ENCODE data around the gene BEAN1. TPM values are rescaled to one million over a fixed set of nuclear protein-coding genes. Genes with fewer than 3 reads are reported as not detected.

Gene BEAN1
- total and polyA plus RNA-seq, 5 donors from 2014 or later, result 0.07 to 0.17 TPM; not detected in 3

DNA sequence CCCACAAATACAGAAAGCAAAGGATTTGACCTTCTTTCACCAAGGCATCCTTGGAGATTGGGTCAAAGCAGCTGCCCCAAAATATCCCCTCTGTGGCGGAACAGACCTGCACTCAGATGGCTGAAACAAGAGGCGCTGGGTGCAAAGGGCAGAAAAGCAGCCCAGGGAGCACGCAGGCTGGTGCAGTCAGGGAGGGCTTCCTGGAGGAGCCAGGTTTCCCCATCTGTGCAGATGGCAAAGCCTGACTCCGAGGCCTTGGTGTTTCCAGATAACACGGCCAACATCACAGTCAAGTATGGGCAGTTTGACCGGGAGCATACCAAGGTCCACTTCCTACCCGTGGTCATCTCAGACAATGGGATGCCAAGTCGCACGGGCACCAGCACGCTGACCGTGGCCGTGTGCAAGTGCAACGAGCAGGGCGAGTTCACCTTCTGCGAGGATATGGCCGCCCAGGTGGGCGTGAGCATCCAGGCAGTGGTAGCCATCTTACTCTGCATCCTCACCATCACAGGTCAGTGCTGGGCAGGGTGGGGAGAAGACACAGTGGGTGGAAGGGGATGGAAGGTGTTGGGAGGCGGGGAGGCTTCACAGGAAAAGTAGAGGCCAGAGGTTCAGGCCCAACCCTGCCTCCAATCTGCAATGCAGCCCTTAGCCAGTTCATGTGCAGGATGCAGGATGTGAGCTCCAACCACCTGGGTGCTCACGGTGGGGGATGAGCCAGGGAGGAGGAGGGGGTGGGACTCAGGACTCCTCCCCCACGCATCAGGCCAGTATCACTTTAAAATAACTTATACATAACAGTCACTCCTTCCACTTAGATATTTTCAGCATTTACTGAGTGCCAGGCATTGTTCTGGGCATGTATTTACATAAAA, 26.4 kb upstream of the BEAN1 start:
- H3K27ac ChIP-seq (ENCODE audit: insufficient read depth, low read length, poor library complexity, severe bottlenecking), result no peak overlapping the region
- no peaks in the 10 kb centered on the region for H3K4me1 Mint-ChIP-seq
- peaks cover 35% of the 10 kb centered on the region for H3K27me3 Mint-ChIP-seq
- no peak overlapping the region for H3K4me3 ChIP-seq (ENCODE audit: low read depth, low read length)
- H3K36me3 Mint-ChIP-seq, result no peaks in the 10 kb centered on the region
- H3K36me3 ChIP-seq (ENCODE audit: control insufficient read depth, insufficient read depth, low read length), result no peaks in the 10 kb centered on the region
- H3K4me3 Mint-ChIP-seq, result peak overlapping the region in 1 of 4 donors; percentile 38
- H3K4me1 ChIP-seq (ENCODE audit: control insufficient read depth, insufficient read depth, low read length, poor library complexity, severe bottlenecking), result no peaks in the 10 kb centered on the region
- no peaks in the 10 kb centered on the region for H3K9me3 Mint-ChIP-seq
- DNase-seq, result peak in 1 of 3 donors; percentile 22
- H3K27me3 ChIP-seq (ENCODE audit: control insufficient read depth, insufficient read depth, low read length), result no peaks in the 10 kb centered on the region
- no peak overlapping the region for H3K27ac Mint-ChIP-seq
- peaks cover 3 to 4% of the 10 kb centered on the region in 2 experiments for H3K9me3 ChIP-seq (ENCODE audit: control insufficient read depth in 2 of 2, low read length in 2 of 2)
- ATAC-seq (ENCODE audit: low read depth in 2 of 2), result no peak

DNA sequence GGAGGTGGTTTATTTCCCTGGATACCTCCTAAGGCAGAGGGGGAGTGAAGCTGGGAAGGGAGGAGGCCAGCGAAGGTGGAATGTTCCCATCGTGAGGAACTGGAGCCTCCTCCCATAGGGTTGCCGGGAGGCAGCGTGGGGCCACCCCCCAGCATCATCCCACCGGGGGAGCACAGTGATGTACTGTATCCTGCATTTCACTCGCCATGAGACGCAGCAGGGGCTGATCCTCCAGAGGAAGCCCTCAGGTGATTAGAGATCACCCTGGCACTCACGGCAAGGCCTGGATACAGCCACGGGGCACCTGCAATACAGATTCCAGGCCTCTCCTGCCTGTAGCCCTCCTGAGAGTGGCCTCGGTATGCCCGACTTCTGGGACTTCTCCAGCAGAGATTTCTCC, 25.5 kb upstream of the BEAN1 start:
- Mint-ChIP-seq H3K36me3 (no peaks in the 10 kb centered on the region), H3K27me3 (peaks cover 42% of the 10 kb centered on the region), H3K4me3 (peak overlapping the region in 1 of 4 donors; percentile 21), H3K9me3 (no peaks in the 10 kb centered on the region), H3K4me1 (peaks cover 0 to 4% (median 1%) of the 10 kb centered on the region in 4 donors), H3K27ac (no peak overlapping the region)
- Histone ChIP-seq H3K4me1 (ENCODE audit: control insufficient read depth, insufficient read depth, low read length, poor library complexity, severe bottlenecking) (peaks cover under 1% of the 10 kb centered on the region), H3K36me3 (ENCODE audit: control insufficient read depth, insufficient read depth, low read length) (no peaks in the 10 kb centered on the region), H3K27ac (ENCODE audit: insufficient read depth, low read length, poor library complexity, severe bottlenecking) (no peak overlapping the region), H3K9me3 (ENCODE audit: control insufficient read depth in 2 of 2, low read length in 2 of 2) (peaks cover 3 to 4% of the 10 kb centered on the region in 2 experiments), H3K27me3 (ENCODE audit: control insufficient read depth, insufficient read depth, low read length) (no peaks in the 10 kb centered on the region), H3K4me3 (ENCODE audit: low read depth, low read length) (no peak overlapping the region)
- ATAC-seq (ENCODE audit: low read depth in 2 of 2) (no peak), DNase-seq (no peak)

DNA sequence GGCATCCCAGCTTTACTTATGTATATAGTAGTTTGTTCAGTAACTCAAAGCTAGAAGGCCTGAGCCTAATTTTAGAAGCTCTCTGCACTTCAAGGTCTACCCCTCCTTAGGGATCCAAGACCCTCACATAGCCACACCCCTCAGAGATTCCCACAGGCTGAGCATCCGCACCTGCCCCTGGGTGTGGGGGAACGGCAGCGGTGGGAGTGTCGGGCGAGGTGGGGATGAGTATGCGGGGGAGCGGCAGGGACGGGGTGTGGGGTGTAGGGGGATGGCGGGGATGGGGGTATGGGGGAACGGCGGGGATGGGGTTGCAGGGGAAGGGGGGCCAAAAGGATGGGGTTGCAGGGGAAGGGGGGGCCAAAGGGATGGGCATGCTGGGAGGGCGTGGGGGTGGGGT, 24.9 kb upstream of the BEAN1 start:
- Histone ChIP-seq H3K9me3 (ENCODE audit: control insufficient read depth in 2 of 2, low read length in 2 of 2) (peaks cover 3 to 4% of the 10 kb centered on the region in 2 experiments), H3K4me1 (ENCODE audit: control insufficient read depth, insufficient read depth, low read length, poor library complexity, severe bottlenecking) (peaks cover 6% of the 10 kb centered on the region), H3K27ac (ENCODE audit: insufficient read depth, low read length, poor library complexity, severe bottlenecking) (no peak overlapping the region), H3K36me3 (ENCODE audit: control insufficient read depth, insufficient read depth, low read length) (no peaks in the 10 kb centered on the region), H3K27me3 (ENCODE audit: control insufficient read depth, insufficient read depth, low read length) (no peaks in the 10 kb centered on the region), H3K4me3 (ENCODE audit: low read depth, low read length) (no peak overlapping the region)
- DNase-seq (no peak), ATAC-seq (ENCODE audit: low read depth in 2 of 2) (no peak)
- no peak overlapping the region for H3K4me3 Mint-ChIP-seq
- no peaks in the 10 kb centered on the region for H3K36me3 Mint-ChIP-seq
- H3K9me3 Mint-ChIP-seq, result no peaks in the 10 kb centered on the region
- H3K4me1 Mint-ChIP-seq, result peaks cover 0 to 9% (median 6%) of the 10 kb centered on the region in 4 donors
- H3K27me3 Mint-ChIP-seq, result peaks cover 42% of the 10 kb centered on the region
- no peak overlapping the region for H3K27ac Mint-ChIP-seq

DNA sequence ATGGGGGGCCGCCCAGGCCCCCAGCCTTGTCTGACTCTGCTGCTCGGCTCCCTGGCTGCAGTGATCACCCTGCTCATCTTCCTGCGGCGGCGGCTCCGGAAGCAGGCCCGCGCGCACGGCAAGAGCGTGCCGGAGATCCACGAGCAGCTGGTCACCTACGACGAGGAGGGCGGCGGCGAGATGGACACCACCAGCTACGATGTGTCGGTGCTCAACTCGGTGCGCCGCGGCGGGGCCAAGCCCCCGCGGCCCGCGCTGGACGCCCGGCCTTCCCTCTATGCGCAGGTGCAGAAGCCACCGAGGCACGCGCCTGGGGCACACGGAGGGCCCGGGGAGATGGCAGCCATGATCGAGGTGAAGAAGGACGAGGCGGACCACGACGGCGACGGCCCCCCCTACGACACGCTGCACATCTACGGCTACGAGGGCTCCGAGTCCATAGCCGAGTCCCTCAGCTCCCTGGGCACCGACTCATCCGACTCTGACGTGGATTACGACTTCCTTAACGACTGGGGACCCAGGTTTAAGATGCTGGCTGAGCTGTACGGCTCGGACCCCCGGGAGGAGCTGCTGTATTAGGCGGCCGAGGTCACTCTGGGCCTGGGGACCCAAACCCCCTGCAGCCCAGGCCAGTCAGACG, 24.4 kb upstream of the BEAN1 start:
- Mint-ChIP-seq H3K27me3 (peaks cover 41% of the 10 kb centered on the region), H3K9me3 (no peaks in the 10 kb centered on the region), H3K36me3 (no peaks in the 10 kb centered on the region), H3K4me3 (no peak overlapping the region), H3K27ac (no peak overlapping the region), H3K4me1 (peaks cover 0 to 13% (median 7%) of the 10 kb centered on the region in 4 donors)
- no peak overlapping the region for H3K4me3 ChIP-seq (ENCODE audit: low read depth, low read length)
- ATAC-seq (ENCODE audit: low read depth in 2 of 2) (no peak), DNase-seq (no peak)
- H3K27ac ChIP-seq (ENCODE audit: insufficient read depth, low read length, poor library complexity, severe bottlenecking), result no peak overlapping the region
- peaks cover 3 to 4% of the 10 kb centered on the region in 2 experiments for H3K9me3 ChIP-seq (ENCODE audit: control insufficient read depth in 2 of 2, low read length in 2 of 2)
- no peaks in the 10 kb centered on the region for H3K27me3 ChIP-seq (ENCODE audit: control insufficient read depth, insufficient read depth, low read length)
- H3K4me1 ChIP-seq (ENCODE audit: control insufficient read depth, insufficient read depth, low read length, poor library complexity, severe bottlenecking), result peaks cover 8% of the 10 kb centered on the region
- H3K36me3 ChIP-seq (ENCODE audit: control insufficient read depth, insufficient read depth, low read length), result no peaks in the 10 kb centered on the region

DNA sequence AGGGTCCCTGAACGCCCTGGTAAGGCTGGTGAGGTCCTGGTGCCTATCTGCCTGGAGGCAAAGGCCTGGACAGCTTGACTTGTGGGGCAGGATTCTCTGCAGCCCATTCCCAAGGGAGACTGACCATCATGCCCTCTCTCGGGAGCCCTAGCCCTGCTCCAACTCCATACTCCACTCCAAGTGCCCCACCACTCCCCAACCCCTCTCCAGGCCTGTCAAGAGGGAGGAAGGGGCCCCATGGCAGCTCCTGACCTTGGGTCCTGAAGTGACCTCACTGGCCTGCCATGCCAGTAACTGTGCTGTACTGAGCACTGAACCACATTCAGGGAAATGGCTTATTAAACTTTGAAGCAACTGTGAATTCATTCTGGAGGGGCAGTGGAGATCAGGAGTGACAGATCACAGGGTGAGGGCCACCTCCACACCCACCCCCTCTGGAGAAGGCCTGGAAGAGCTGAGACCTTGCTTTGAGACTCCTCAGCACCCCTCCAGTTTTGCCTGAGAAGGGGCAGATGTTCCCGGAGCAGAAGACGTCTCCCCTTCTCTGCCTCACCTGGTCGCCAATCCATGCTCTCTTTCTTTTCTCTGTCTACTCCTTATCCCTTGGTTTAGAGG, 23.5 kb upstream of the BEAN1 start:
- Mint-ChIP-seq H3K27me3 (peaks cover 35% of the 10 kb centered on the region), H3K4me1 (peaks cover 6 to 22% (median 15%) of the 10 kb centered on the region in 4 donors), H3K27ac (no peak overlapping the region), H3K4me3 (no peak overlapping the region), H3K9me3 (no peaks in the 10 kb centered on the region), H3K36me3 (no peaks in the 10 kb centered on the region)
- Histone ChIP-seq H3K4me1 (ENCODE audit: control insufficient read depth, insufficient read depth, low read length, poor library complexity, severe bottlenecking) (peaks cover 17% of the 10 kb centered on the region), H3K4me3 (ENCODE audit: low read depth, low read length) (no peak overlapping the region), H3K27ac (ENCODE audit: insufficient read depth, low read length, poor library complexity, severe bottlenecking) (no peak overlapping the region), H3K36me3 (ENCODE audit: control insufficient read depth, insufficient read depth, low read length) (no peaks in the 10 kb centered on the region), H3K27me3 (ENCODE audit: control insufficient read depth, insufficient read depth, low read length) (no peaks in the 10 kb centered on the region), H3K9me3 (ENCODE audit: control insufficient read depth in 2 of 2, low read length in 2 of 2) (peaks cover 3 to 4% of the 10 kb centered on the region in 2 experiments)
- ATAC-seq (ENCODE audit: low read depth in 2 of 2) (no peak), DNase-seq (no peak)

DNA sequence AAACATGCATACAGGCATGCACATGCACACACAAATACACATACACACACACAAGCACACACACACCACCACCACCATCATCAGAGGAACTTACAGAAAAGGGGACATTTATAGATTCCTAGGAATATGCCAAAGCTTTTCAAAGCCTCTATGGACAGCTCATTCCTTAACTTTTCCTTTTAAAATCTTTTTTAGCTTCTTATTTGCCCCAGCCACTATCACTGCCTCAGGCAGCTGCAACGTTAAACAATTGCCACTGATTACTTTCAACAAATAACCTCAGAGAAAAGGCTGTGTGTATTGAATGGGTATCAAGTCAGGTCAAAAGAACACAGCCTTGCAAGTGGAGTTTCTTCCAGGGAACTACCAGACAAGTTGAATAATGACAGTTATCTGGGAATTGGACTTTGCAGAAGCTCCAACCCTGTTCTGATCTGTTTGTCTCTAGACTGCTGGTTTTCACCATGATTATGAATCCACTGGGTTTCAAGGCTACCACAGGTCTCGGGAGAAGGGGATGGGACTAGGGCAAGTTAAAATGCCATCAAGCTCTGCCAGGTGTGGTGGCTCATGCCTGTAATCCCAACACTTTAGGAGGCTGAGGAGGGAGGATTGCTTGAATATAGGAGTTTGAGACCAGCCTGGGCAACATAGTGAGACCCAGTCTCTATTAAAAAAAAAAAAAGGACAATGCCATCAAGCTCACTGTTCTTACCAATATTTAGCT, 21.9 kb upstream of the BEAN1 start:
- H3K27me3 Mint-ChIP-seq, result peaks cover 29% of the 10 kb centered on the region
- Histone ChIP-seq H3K4me1 (ENCODE audit: control insufficient read depth, insufficient read depth, low read length, poor library complexity, severe bottlenecking) (peaks cover 26% of the 10 kb centered on the region), H3K4me3 (ENCODE audit: low read depth, low read length) (no peak overlapping the region), H3K9me3 (ENCODE audit: control insufficient read depth in 2 of 2, low read length in 2 of 2) (peaks cover 3 to 4% of the 10 kb centered on the region in 2 experiments), H3K27ac (ENCODE audit: insufficient read depth, low read length, poor library complexity, severe bottlenecking) (no peak overlapping the region), H3K27me3 (ENCODE audit: control insufficient read depth, insufficient read depth, low read length) (no peaks in the 10 kb centered on the region), H3K36me3 (ENCODE audit: control insufficient read depth, insufficient read depth, low read length) (no peaks in the 10 kb centered on the region)
- DNase-seq (no peak), ATAC-seq (ENCODE audit: low read depth in 2 of 2) (no peak)
- H3K36me3 Mint-ChIP-seq, result peaks cover 5% of the 10 kb centered on the region
- H3K27ac Mint-ChIP-seq, result peak overlapping the region in 1 of 3 donors; percentile 40
- no peaks in the 10 kb centered on the region for H3K9me3 Mint-ChIP-seq
- H3K4me3 Mint-ChIP-seq, result peak overlapping the region in 2 of 4 donors; percentile 67 to 79
- peaks cover 11 to 35% (median 27%) of the 10 kb centered on the region in 4 donors for H3K4me1 Mint-ChIP-seq

DNA sequence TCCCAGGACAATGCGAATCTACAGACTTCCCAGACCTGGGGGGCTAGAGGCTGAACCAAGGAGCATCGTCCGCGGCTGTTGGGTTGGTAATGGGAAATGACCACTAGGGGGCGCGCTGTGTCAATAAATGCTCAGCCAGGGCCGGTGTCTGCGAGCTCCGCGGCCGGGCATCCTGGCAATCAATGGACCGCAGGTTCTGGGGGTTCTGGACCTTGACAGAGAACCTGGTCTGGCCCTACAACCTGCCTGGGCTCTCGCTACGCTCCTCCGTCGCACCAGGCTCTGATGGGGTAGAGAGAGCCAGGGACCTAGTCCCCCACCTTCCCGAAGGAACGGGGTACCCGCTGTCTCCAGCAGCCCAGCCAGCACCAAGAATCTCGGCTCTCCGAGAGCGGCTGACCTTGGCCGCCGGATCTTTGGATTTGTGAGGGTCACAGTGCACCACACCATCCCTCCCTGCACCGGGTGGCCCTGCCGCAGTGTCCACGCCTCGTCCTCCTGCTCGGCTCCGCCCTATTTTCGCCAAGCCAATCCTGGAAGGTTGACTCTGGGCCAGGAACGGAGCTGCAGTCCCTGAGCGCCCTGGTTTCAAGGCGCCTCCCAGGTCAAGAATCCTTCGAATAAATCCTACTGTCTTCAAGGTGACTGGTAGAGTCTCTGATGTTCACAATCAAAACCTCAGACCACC, 20.4 kb upstream of the BEAN1 start:
- ATAC-seq (ENCODE audit: low read depth in 2 of 2) (peak; percentile 70 to 73), DNase-seq (peak; percentile 75 to 82 (median 79))
- peaks cover 26% of the 10 kb centered on the region for H3K4me1 ChIP-seq (ENCODE audit: control insufficient read depth, insufficient read depth, low read length, poor library complexity, severe bottlenecking)
- H3K9me3 ChIP-seq (ENCODE audit: control insufficient read depth in 2 of 2, low read length in 2 of 2), result peaks cover 3 to 6% of the 10 kb centered on the region in 2 experiments
- peaks cover 17% of the 10 kb centered on the region for H3K36me3 Mint-ChIP-seq
- H3K27ac Mint-ChIP-seq, result peak overlapping the region; percentile 32 to 90 (median 66)
- peaks cover 25% of the 10 kb centered on the region for H3K27me3 Mint-ChIP-seq
- peak overlapping the region; percentile 68 for H3K4me3 ChIP-seq (ENCODE audit: low read depth, low read length)
- H3K4me1 Mint-ChIP-seq, result peaks cover 11 to 38% (median 28%) of the 10 kb centered on the region in 4 donors
- no peak overlapping the region for H3K27ac ChIP-seq (ENCODE audit: insufficient read depth, low read length, poor library complexity, severe bottlenecking)
- peaks cover 9% of the 10 kb centered on the region for H3K36me3 ChIP-seq (ENCODE audit: control insufficient read depth, insufficient read depth, low read length)
- no peaks in the 10 kb centered on the region for H3K27me3 ChIP-seq (ENCODE audit: control insufficient read depth, insufficient read depth, low read length)
- H3K9me3 Mint-ChIP-seq, result peaks cover 0 to 4% (median 0%) of the 10 kb centered on the region in 7 donors
- H3K4me3 Mint-ChIP-seq, result peak overlapping the region; percentile 88 to 96 (median 90)
